Activated T-helper 1 cell treated with Interleukin-2 at 50 U/mL for 16 hours (primary cell): ENCODE results near the gene ITIH6.
A peak's percentile ranks its signal among the peaks of the same experiment; 100 is the strongest.
"Not testable (repeated sequence)": the region's sequence is repeated elsewhere in the genome, so short reads cannot be mapped to it uniquely, and the experiment has no call there.

ENCODE experiments used
- DNase-seq: peaks from one replicate; pipeline ENCODE4 v3.0.0-alpha.2; 2020; ENCODE audit warnings: low read depth

Gene ITIH6

DNA sequence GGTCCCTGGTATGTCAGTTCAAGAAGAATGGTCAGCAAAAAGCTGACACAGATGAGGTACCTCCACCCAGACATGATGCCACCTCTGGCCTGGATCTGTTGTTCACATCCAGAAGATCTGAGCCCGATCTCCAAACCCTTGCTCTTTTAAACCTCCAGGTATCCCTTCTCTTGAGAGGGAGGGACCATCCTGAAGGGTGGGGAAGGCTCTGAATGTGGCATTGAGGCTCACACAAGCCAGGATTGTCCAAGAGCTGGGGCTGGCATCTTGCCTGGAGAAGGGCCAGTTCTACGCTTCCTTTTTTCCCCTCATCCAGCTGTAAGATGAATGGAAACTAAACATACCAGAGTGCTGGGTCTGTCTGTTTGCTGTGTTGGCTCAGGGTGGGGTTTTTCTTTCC, at the start of gene ITIH6:
ITIH6 (minus strand) TSS at position 119 of the 400 bp plus-strand sequence; CDS start at position 74, 45 bp downstream.
- DNase-seq: no peak

- not testable (repeated sequence) for DNase-seq
These were observed 49.6 kb upstream of the ITIH6 start for GRCh38 chrX:54847700-54848099.

DNA sequence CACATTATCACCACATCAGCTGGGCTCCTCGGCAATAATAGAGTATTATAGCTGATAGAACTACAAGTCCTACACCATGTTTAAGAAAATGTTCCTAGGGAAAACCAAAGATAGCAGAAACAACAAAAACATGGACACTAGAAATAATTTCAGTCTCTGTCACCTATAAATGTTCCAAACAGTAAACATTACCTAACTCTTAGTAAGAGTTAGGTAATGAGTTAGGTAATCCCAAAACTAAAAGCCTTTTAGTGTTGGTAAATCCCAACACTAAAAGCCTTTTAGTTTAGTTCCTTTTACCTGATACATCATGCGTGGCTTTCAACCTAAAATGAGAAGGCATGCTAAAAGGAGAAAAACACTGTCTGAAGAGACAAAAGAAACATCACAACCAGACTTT, 45.0 kb upstream of the ITIH6 start:
- DNase-seq: no peak

GRCh38 chrX:54842607-54843006, 44.6 kb upstream of the ITIH6 start:
- DNase-seq: no peak

GRCh38 chrX:54841184-54841874, 43.3 kb upstream of the ITIH6 start:
- DNase-seq: not testable (repeated sequence)

- DNase-seq: no peak
These were observed 40.5 kb upstream of the ITIH6 start for GRCh38 chrX:54838583-54838982.

- DNase-seq: no peak
These were observed 28.5 kb upstream of the ITIH6 start for GRCh38 chrX:54826598-54826997.

- peak; percentile 9 for DNase-seq
These were observed 27.8 kb upstream of the ITIH6 start for GRCh38 chrX:54825716-54826438.

DNA sequence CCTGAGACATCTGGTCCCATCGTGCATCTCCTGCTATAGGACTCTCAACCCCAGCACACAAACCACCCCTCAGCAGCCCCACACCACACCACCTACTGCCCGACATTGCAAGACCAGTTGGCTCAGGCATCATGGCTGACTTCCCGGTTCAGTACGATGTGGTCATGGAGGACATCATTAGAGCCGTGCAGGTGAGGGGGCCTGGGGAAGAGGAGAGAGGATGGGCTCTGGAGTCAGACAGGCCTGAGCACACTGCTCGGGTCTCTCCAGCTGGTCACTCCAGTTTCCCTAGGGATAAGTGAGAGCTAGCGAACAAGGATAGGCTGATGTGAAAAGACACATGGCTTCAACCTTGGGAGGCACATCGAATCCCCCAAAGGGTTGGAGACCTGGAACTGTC, 26.7 kb upstream of the ITIH6 start:
- no peak for DNase-seq

DNA sequence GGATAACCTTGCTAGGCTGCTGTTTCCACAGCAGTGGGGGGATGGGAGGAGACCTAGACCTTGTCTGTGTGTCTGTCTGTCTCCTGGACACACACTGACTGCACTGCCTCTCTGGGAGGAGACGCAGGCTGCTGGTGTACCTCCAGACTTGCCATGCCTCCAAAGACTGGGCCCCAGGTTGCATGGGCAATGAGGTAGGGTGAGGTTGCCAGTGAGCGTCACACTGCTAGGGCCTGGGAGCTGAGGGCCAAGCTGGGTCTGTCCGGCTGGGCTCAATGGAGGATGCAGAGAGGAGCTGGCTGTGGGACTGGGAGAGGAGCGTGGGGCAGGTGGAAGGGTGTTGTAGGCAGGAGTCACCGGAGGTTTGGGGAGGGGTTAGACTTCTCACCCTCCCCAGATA, 26.1 kb upstream of the ITIH6 start:
- no peak for DNase-seq

- no peak for DNase-seq
These were observed 23.3 kb upstream of the ITIH6 start for GRCh38 chrX:54821310-54821709.

DNA sequence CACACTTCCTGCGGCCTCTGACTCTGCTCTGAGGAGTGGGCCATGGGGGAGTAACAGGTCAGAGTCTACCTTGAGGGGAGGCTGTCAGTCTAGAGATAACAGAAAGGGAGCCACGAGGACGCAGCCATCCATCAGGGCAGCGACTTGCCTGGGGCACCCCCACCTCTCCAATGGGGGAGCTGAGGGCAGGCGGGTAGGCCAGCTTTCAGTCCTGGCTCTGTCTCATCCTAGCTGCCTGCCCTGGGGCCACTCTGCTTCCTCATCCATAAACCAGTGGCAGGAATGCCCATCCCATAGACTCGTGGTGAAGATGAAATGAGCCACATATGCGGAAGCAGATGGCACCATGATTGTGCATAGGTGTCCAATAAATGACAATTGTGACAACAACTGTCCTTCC, 22.7 kb upstream of the ITIH6 start:
- DNase-seq: no peak

DNA sequence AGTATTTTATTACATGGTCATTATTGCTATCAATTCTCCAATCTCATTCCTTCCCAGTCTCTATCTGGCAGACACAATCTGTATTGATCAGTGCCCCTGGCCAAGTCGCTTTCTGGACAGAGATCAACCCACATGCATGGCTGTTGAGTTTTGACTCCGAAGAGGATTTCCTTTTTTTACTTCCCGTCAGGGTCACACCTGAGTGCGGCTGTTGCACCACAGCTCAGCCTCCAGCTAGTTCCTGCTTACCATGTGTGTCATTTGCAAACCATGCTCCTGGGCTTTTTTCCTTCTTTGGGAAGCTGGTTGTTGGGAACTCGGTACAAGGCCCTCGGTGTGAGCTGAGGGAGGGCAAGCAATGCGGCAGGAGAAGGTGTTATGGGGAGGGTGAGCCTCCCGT, 21.1 kb upstream of the ITIH6 start:
- no peak for DNase-seq

DNA sequence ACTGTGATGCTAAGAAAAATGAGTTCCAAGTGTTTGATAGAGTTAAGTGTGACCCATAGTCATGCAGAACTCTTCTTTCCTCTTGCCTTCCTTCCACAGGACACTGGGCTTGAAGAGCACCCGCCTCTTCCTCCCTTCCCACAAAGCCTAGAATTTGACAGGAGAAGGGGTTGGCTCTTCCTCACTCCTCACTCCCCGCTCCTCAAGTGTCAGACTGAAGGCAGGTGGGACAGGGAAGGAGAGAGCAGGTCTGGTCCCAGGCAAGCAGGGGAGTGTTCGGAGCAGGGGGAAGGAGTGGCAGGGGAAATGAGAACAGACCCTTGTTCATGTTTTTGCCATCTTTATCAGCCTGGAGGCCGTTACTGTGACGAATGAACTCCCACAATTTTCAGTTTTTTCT, 20.2 kb upstream of the ITIH6 start:
- DNase-seq: no peak

- no peak for DNase-seq
These were observed 19.3 kb upstream of the ITIH6 start for GRCh38 chrX:54817220-54817820.

GRCh38 chrX:54812306-54812705, 14.3 kb upstream of the ITIH6 start:
- DNase-seq: no peak

- no peak for DNase-seq
These were observed 13.3 kb upstream of the ITIH6 start for GRCh38 chrX:54811301-54811885.

- no peak for DNase-seq
These were observed 12.5 kb upstream of the ITIH6 start for GRCh38 chrX:54810532-54810931.

DNA sequence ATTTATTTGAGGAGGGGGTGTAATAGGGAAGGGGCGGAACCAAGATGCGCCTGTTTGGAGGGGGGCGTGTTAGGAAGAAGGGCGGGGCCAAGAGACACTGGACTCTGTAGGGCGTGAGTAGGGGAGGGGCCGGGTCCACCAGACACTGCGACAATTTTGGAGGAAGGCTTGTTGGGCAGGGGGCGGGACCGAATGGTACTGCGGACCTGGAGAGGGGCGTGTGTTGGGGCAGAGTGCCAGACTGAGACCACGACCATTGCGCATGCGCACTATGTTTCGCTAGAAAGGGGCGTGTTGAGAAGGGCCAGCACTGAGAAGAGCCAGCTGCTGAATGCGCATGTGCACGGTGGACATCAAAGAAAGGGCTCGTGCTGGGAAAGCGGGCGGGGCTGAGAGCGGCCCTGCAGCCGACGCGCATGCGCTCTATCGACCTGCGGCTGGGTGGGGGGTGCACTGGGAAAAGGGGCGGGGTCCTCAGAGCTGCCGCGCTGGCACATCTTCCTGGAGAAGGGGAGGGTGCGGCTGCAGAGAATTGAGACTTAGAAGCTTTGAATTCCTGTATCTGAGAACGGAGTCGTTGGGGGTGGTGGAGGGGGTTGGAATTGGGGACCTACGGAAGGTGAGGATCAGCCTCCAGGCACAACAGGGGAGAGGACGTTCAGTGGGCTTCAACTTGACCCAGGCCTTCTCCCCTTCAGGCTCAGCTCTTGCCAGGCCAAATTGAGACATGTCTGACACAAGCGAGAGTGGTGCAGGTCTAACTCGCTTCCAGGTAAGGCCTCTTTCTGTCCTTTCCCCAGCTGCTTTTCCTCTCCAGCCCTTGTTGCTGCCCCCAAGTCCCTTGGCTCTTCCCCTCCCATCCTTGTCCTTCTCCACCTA, 10.8 kb upstream of the ITIH6 start:
- peak; percentile 77 for DNase-seq

DNA sequence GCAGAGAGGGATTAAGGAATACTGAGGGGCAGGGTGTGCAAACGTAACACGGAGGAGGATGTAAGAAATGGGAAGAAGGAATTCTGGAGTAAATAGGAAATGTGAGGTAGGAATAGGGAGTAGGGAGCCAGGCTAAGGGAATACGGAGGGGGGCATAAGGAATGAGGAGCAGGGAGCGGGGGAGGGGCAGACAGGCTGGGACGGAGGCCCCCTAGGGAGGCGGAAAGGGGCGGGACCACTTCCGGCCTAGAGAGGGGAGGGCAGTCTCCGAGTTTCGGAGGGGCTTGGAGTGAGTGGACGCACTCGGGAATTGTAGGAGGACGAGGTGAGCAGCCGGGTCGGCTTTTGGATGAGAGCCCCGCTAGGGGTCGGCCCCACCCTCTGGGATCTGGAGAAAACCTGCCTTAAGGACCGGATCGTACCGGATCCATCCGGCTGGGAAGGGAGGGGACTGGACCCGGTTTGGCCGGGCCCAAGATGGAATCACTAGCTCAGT, 10.1 kb upstream of the ITIH6 start:
- peak; percentile 17 for DNase-seq

DNA sequence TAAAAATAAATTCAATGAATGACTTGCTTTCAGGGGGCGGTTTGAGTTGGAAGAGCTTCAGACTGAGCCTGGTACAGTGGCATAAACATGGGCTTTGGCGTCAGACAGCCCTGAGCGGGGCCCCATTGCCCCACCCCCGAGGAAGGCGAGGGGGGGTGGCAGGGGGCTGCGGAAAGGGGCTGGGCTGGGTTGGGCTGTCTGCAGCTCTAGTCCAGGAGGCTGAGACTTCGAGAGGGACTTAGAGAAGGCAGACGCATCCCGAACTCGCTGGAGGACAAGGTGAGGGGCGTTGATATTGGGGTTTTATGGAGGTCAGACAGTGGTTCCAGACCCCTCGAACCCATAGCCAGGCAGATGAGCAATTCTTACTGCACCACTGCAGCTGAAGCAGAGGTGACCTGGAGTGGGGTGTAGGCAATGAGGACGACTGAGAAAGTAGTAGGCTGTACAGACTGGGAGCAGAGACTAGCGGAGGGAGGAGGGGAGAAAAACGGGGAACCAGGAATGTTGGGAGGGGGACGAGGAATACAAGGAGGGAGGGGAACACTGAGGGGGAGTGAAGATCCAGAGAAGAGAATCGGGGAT, 9.6 kb upstream of the ITIH6 start, which contains the start of gene MAGED2:
MAGED2 (plus strand) TSS at position 222 of the 585 bp plus-strand sequence. CDS start 1,587 bp downstream, outside the sequence.
- peak; percentile 30 for DNase-seq
